Measurements from ENCODE around the gene NAA40.

The NAA40 gene

GRCh38 chr11:64001484-64002420 is 63.0 kb downstream of the NAA40 start:
- no peak for TF ChIP-seq ZNF140 (tag by site-specific recombination; IDR thresholded peaks at IDR 0.05)
- TF ChIP-seq ELK4 (IDR thresholded peaks at IDR 0.05; ENCODE audit: borderline replicate concordance, low read depth, low read length): no peak
- TF ChIP-seq ZNF391 (tag by site-specific recombination; IDR thresholded peaks at IDR 0.05; ENCODE audit: borderline replicate concordance, low read depth): no peak
- no peak for TF ChIP-seq PRDM10 (tag by site-specific recombination; IDR thresholded peaks at IDR 0.05)
- TF ChIP-seq AEBP2 (tag by site-specific recombination; IDR thresholded peaks at IDR 0.05; ENCODE audit: borderline replicate concordance): no peak
- TF ChIP-seq ZNF398 (tag by site-specific recombination; IDR thresholded peaks at IDR 0.05): no peak
- no peak for TF ChIP-seq SCRT1 (tag by site-specific recombination; IDR thresholded peaks at IDR 0.05; ENCODE audit: borderline replicate concordance)
- 0 out of 2 replicates have a peak, but pooled peaks have one; percentile 8 for TF ChIP-seq HIC1 (tag by site-specific recombination; IDR thresholded peaks at IDR 0.05)
- no peak for TF ChIP-seq ZSCAN23 (tag by site-specific recombination; IDR thresholded peaks at IDR 0.05)
- peak; percentile 34; the same call in 1 of the 2 replicates for TF ChIP-seq KLF8 (tag by site-specific recombination; IDR thresholded peaks at IDR 0.05)
- no peak for TF ChIP-seq ZNF138 (tag by site-specific recombination; IDR thresholded peaks at IDR 0.05; ENCODE audit: borderline replicate concordance)
- TF ChIP-seq ZBTB8A (tag by site-specific recombination; IDR thresholded peaks at IDR 0.05): peak; percentile 16; the same call in 1 of the 2 replicates
- Histone ChIP-seq H3K4me3 (ENCODE audit: low read depth, low read length) (no peak overlapping the region), H3K36me3 (ENCODE audit: control insufficient read depth in 2 of 2, insufficient read depth in 1 of 2, low read length in 2 of 2) (peaks cover 0 to 37% of the 10 kb centered on the region in 2 experiments; a peak in 1 of 3 replicates), H3K9me3 (ENCODE audit: control insufficient read depth, insufficient read depth, low read depth, low read length) (no peaks in the 10 kb centered on the region), H3K27ac (ENCODE audit: extremely low read depth, low read depth, low read length) (no peak overlapping the region), H3K4me1 (ENCODE audit: control insufficient read depth, insufficient read depth, low read length) (no peaks in the 10 kb centered on the region)
- CTCF ChIA-PET: interaction anchor here (0.6 to 4.3 kb wide), 4 partner anchors 24 to 164 kb away, joined by 3 to 70 read pairs (median 8); partner anchors contain the start of gene FLRT1
- POLR2A ChIA-PET: interaction anchor here (0.6 to 4.7 kb wide), 2 partner anchors 13 to 363 kb away, joined by 3 to 18 read pairs; no protein-coding TSS in a partner anchor

Data from HEK293 (cell line).